HG02610 (cell line): ENCODE data around the gene PHF8.

Source experiments
- ATAC-seq: cut with Tn5 transposase; IDR thresholded peaks from one replicate; pipeline ENCODE4 v1.9.1; 2021; ENCODE audit warnings: mild to moderate bottlenecking, moderate library complexity; ENCODE audit not compliant: unreplicated experiment

Gene PHF8

GRCh38 chrX:54024350-54024749 lies 19.9 kb downstream of the PHF8 start:
- ATAC-seq: no peak

GRCh38 chrX:54012830-54013500 lies 31.3 kb downstream of the PHF8 start:
- ATAC-seq: no peak

GRCh38 chrX:54007682-54008081 lies 36.6 kb downstream of the PHF8 start:
- ATAC-seq: no peak

GRCh38 chrX:53997724-53998123 lies 46.5 kb downstream of the PHF8 start:
- ATAC-seq: no peak

GRCh38 chrX:53992589-53992988 lies 51.7 kb downstream of the PHF8 start:
- ATAC-seq: no peak

- ATAC-seq: no peak
These were observed 54.1 kb downstream of the PHF8 start for GRCh38 chrX:53990171-53990570.

- no peak for ATAC-seq
These were observed 59.4 kb downstream of the PHF8 start for GRCh38 chrX:53984895-53985294.

- no peak for ATAC-seq
These were observed 69.7 kb downstream of the PHF8 start for GRCh38 chrX:53974529-53974928.

GRCh38 chrX:53969540-53969939 lies 74.7 kb downstream of the PHF8 start:
- no peak for ATAC-seq

GRCh38 chrX:53950130-53950733 lies 94.0 kb downstream of the PHF8 start:
- ATAC-seq: no peak

GRCh38 chrX:53940180-53940579 lies 104.1 kb downstream of the PHF8 start:
- no peak for ATAC-seq

- no peak for ATAC-seq
These were observed 105.1 kb downstream of the PHF8 start for GRCh38 chrX:53939127-53939526.

- ATAC-seq: no peak
These were observed 113.5 kb downstream of the PHF8 start for GRCh38 chrX:53930515-53931380.

- no peak for ATAC-seq
These were observed 118.2 kb downstream of the PHF8 start for GRCh38 chrX:53926030-53926429.

- no peak for ATAC-seq
These were observed 125.6 kb downstream of the PHF8 start for GRCh38 chrX:53918702-53919101.

GRCh38 chrX:53900623-53901022 lies 143.7 kb downstream of the PHF8 start:
- no peak for ATAC-seq

- ATAC-seq: no peak
These were observed 149.0 kb downstream of the PHF8 start for GRCh38 chrX:53895270-53895669.
